ENCODE data around the gene SNRPD1.
"Not testable (repeated sequence)": the region's sequence is repeated elsewhere in the genome, so short reads cannot be mapped to it uniquely, and the experiment has no call there.

The SNRPD1 gene

DNA sequence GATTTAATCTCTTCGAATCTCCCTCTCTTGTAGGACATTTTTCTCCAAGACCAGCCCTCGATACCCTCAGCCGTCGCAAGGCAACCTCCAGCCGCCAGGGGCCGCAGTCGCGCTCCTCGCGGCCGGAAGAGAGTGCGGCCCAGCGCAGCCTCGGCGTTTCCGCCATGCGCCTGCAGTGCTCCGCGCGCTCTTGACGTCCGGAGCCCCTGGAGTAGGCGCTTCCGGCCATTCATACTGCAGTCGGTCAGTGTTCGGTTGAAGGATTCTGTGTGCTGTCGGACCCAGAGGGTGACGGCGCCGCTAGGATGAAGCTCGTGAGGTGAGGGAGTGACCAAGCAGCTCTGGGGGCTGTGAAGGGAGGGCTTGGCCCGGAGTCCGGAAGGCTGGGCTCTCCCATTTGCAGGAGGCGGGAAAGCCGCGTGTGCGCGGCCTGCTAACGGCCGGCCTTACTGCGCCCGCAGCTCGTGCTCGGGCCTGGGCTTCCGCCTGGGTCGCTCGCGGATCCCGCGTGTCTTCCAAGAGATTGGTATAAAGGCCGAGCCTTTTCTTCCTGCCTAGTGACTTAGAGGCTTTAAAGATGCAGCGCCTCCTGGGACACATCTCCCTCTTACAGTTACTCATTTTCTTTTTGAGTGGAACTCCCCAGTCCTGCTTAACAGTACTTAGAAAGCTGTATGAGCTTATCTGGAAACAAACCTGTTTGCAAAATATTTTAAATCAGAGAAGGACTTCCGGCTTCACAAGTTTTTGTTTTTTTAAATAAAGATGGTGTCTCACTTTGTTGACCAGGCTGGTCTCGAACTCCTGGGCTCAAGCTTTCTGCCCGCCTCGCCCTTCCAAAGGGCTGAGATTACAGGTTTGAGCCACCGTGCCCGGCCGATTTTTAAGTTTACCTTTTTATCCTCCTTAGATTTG lies at the start of gene SNRPD1:
SNRPD1 (plus strand) TSS at position 190 of the 915 bp plus-strand sequence; CDS start at position 306, 116 bp downstream.
- peak; percentile 89 for DNase-seq

DNA sequence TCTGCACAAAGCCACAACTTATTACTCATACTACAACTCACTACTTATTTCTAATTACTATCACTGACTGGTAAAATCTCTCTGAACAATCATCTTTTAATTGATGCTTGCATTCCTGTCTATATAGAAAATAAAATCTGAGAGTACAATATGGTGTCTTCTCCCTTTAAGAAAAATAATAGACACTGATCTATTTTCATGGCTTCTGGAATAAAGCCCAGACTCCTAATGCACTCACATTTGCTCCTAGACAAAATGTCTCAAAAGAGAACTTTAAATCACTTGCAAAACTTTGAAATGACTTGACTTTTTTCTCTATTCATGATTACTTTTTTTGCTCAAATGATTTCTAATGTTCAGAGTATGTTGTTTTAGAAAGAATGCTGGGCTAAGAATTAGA lies 40.3 kb upstream of the SNRPD1 start:
- DNase-seq = no peak

DNA sequence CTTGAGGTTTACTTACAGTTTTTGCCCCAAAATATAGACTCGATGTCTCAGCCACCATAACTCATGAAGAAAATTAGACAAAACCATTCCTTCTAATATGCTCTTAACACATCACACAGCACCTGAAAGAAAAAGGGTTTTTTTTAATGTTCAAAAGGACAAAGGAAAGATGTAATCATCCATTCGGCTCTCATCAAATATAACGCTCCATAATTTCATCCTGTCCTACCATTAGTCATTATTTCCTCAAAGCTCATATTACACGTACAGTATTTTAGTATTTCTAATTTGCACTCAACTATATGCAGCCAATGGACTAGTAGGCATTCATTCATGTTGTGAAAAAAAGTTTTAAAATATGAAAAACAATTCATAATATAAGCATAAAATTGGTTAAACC lies 36.5 kb upstream of the SNRPD1 start:
- DNase-seq = no peak

DNA sequence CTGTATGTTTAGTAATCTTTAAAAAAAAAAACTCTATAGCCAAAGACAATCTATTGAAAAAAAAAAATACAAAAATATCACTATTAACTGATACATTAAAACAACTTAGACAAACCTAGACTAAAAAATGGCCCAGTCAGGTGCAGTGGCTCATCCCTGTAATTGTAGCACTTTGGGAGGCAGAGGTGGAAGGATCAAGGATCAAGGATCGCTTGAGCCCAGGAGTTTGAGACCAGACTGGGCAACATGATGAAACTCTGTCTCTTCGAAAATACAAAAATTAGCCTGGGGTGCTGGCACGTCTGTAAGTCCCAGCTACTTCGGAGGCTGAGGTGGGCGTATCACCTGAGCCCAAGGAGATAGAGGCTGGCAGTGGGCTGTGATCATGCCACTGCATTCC lies 27.7 kb upstream of the SNRPD1 start:
- DNase-seq = no peak

GRCh38 chr18:21592361-21592760 lies 19.8 kb upstream of the SNRPD1 start:
- DNase-seq = not testable (repeated sequence)

DNA sequence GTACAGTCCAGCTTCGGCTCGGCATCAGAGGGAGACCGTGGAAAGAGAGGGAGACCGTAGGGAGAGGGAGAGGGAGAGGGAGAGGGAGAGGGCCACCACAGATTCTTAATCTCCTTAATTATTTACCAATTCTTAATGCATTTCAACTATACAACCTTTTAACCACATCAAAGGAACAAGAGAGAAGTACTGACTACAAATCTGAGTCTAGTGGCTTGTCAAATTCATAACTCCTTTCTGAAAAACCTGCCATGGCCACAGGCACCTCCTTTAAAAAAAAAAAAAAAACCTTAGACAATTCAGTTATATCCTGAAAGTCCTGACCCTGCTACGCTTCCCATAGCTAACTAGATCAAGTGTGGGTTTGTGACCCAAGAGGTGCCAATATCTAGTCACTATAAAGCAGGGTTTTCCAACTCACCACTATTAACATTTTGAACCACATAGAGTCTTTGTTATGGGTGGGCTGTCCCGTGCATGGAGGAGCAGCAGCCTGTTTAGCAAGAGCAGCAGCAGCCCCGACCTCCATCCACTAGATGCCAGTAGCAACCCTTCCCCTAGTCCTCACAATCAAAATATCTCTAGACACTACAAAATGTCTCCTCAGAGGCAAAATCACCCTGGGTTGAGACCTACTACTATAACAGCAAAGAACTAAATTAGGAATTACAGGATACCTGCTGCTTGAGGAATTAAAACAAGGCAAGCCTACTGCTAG lies 18.4 kb upstream of the SNRPD1 start:
- no peak for DNase-seq

DNA sequence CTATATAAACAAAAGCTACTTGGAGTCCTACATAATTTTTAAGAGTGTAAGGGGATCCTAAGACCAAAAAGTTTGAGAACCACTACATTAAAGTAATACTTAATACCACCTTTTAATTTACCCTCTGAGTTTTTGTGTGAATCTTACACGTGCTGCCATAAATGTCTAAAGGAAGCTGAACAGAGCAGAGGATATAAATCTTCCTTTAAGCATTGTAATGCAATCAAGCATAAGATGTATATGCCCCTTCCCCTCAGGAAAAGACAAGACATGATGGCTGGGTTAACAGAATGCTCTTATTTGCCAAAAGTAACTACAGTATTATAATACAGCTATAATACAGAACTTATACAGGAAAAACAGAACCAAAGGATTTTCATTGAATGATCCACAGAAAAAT lies 14.5 kb upstream of the SNRPD1 start:
- no peak for DNase-seq

DNA sequence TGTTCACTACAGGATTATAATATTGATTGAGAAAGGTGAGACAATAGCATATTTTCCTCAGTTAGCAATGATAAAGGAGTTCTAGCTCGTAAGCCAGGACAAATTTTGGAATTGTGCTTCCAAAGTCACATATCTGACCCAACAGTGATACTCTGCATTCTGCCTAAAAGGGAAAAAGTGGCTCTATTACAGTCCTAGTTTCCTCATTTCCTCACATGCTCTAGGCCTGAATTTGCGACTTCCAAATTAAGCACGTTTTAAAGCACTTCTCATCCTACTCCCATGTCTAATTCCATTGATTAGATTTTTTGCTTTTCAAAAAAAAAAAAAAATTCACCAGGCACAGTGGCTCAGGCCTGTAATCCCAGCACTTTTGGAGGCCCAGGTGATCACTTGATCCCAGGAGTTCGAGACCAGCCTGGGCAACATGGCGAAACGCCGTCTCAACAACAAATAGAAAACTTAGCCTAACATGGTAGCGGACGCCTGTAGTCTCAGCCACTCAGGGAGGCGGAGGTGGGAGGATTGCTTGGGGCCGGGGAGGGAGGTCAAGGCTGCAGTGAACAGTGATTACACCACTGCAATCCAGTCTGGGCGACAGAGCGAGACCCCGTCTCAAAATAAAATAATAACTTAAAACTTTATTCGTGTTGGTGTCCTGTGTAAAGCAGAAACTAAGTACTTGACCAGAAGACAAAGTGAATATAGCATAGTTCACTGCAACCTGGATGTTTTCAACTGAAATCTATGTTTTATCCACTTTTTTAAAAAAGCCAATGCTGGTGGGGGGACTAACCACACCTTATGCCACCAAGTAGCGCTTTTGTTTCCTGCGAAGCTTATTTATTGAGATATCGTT lies 13.2 kb upstream of the SNRPD1 start:
- no peak for DNase-seq

GRCh38 chr18:21599585-21600525 lies 12.3 kb upstream of the SNRPD1 start:
- no peak for DNase-seq

GRCh38 chr18:21600526-21601410 lies 11.3 kb upstream of the SNRPD1 start, which contains the start of gene ESCO1:
ESCO1 (minus strand) TSS chr18:21600704; CDS start chr18:21574843, 25,861 bp downstream.
- peak; percentile 98 for DNase-seq

DNA sequence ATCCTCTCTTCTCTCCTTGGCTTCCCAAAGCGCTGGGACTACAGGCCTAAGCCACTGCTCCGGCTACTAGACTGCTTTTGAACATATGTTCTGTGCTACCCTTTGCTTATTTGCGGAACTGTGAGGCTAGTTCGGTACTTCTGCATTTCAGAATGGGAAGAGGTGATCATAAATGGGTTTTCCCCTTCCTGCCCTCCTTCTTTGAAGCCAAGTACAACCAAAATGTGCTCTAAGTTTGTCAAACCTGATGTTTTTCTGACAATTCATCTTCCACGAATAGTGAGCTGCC lies 9.9 kb upstream of the SNRPD1 start:
- no peak for DNase-seq

- DNase-seq = no peak
These were observed 7.4 kb upstream of the SNRPD1 start for GRCh38 chr18:21604671-21605070.

GRCh38 chr18:21605213-21605612 lies 6.9 kb upstream of the SNRPD1 start:
- no peak for DNase-seq

GRCh38 chr18:21611401-21612124 lies 551 bp upstream of the SNRPD1 start:
- not testable (repeated sequence) for DNase-seq

GRCh38 chr18:21621640-21622039 lies 9.5 kb downstream of the SNRPD1 start:
- DNase-seq = not testable (repeated sequence)

- DNase-seq = no peak
These were observed 17.1 kb downstream of the SNRPD1 start for GRCh38 chr18:21629089-21629832.

DNA sequence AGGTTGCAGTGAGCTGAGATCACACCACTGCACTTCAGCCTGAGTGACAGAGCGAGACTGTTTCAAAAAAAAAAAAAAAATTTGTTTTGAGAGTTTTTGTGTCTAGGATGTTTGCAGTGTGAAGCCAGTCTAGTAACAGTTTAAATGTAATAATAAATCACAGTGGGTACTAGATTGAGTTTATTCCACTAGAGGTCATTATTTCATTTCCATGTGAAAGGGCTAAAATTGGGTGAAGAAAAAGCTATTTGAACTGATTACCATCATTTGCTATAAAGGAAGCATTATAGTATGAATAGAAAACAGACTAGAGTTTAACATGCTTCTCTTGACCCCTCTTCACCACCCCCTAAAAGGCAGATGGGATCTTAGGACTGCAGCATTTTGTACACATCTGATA lies 20.3 kb downstream of the SNRPD1 start:
- DNase-seq = no peak

GRCh38 chr18:21634588-21635199 lies 22.6 kb downstream of the SNRPD1 start:
- DNase-seq = no peak

DNA sequence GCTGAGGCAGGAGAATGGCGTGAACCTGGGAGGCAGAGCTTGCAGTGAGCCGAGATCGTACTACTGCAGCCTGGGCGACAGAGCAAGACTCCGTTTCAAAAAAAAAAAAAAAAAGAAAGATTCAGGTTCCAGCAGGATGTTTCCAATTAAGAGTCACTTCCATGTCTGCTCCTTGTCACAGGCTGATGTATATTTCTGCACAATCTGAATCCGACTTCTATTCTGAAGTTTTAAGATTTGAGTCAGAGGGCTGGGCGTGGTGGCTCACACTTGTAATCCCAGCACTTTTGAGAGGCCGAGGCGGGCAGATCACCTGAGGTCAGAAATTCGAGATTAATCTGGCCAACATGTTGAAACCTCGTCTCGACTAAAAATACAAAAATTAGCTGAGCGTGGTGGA lies 24.7 kb downstream of the SNRPD1 start:
- no peak for DNase-seq

Measured in DMS153 (cell line).